ENCODE measurements around the gene SMARCD2.

The SMARCD2 gene

GRCh38 chr17:63785556-63785955, 56.9 kb downstream of the SMARCD2 start:
- Histone ChIP-seq H3K36me3 (replicated peaks; ENCODE audit: insufficient read depth, low read length) (peaks cover 9% of the 10 kb centered on the region), H3K27me3 (replicated peaks; ENCODE audit: insufficient read depth, low read length) (no peaks in the 10 kb centered on the region), H2AFZ (ENCODE audit: low read length) (no peak overlapping the region), H3K4me2 (ENCODE audit: low read depth, low read length) (no peak overlapping the region), H3K4me3 (ENCODE audit: low read length) (no peak overlapping the region), H4K20me1 (ENCODE audit: insufficient read depth, low read length) (peaks cover 27% of the 10 kb centered on the region), H3F3A (ENCODE audit: insufficient read depth, low read length) (no peaks in the 10 kb centered on the region), H3K9ac (ENCODE audit: low read length) (no peak overlapping the region), H3K4me1 (ENCODE audit: low read length) (no peaks in the 10 kb centered on the region), H3K9me2 (replicated peaks; ENCODE audit: insufficient read depth, low read length) (no peaks in the 10 kb centered on the region), H3K79me2 (ENCODE audit: low read length) (peaks cover 89% of the 10 kb centered on the region), H3K9me3 (replicated peaks; ENCODE audit: insufficient read depth, low read length) (no peaks in the 10 kb centered on the region), H3K27ac (ENCODE audit: low read length) (no peak overlapping the region)
- TF ChIP-seq CTCF (IDR thresholded peaks at IDR 0.05; ENCODE audit: low read length) (no peak), EZH2 (optimal IDR thresholded peaks at IDR 0.05; ENCODE audit: low read depth, low read length) (no peak)
- no peak for DNase-seq

GRCh38 chr17:63783522-63783921, 59.0 kb downstream of the SMARCD2 start:
- Histone ChIP-seq H4K20me1 (ENCODE audit: insufficient read depth, low read length) (peaks cover 31% of the 10 kb centered on the region), H3K9me2 (replicated peaks; ENCODE audit: insufficient read depth, low read length) (no peaks in the 10 kb centered on the region), H3K4me3 (ENCODE audit: low read length) (no peak overlapping the region), H3K4me2 (ENCODE audit: low read depth, low read length) (no peak overlapping the region), H3K27me3 (replicated peaks; ENCODE audit: insufficient read depth, low read length) (no peaks in the 10 kb centered on the region), H3K27ac (ENCODE audit: low read length) (no peak overlapping the region), H3F3A (ENCODE audit: insufficient read depth, low read length) (no peaks in the 10 kb centered on the region), H3K79me2 (ENCODE audit: low read length) (peaks cover 91% of the 10 kb centered on the region), H3K9ac (ENCODE audit: low read length) (no peak overlapping the region), H3K36me3 (replicated peaks; ENCODE audit: insufficient read depth, low read length) (peaks cover 9% of the 10 kb centered on the region), H3K9me3 (replicated peaks; ENCODE audit: insufficient read depth, low read length) (no peaks in the 10 kb centered on the region), H2AFZ (ENCODE audit: low read length) (no peak overlapping the region), H3K4me1 (ENCODE audit: low read length) (no peaks in the 10 kb centered on the region)
- no peak for DNase-seq
- no peak for TF ChIP-seq EZH2phosphoT487 (IDR thresholded peaks at IDR 0.05; ENCODE audit: low read length)
- TF ChIP-seq EZH2 (optimal IDR thresholded peaks at IDR 0.05; ENCODE audit: low read depth, low read length) = no peak
- TF ChIP-seq CTCF (IDR thresholded peaks at IDR 0.05; ENCODE audit: low read length) = no peak
